Stimulated activated naive CD8-positive, alpha-beta T cell treated with anti-CD3 and anti-CD28 coated beads, Interleukin-15, amount 100 ng/mL, for 72 hours (primary cell): ENCODE results near the gene ATP8B1.
"Not testable (repeated sequence)": the region's sequence is repeated elsewhere in the genome, so short reads cannot be mapped to it uniquely, and the experiment has no call there.

Experiments
- ATAC-seq: fragments of 150-1000 bp; cut with Tn5 transposase; 2 replicates; pipeline ENCODE4 v1.10.0; 2021; ENCODE audit warnings: mild to moderate bottlenecking, moderate library complexity
- DNase-seq, 2 donors: peaks; one replicate each; pipeline ENCODE4 v3.0.0; 2021 to 2022
- H3K27ac Mint-ChIP-seq, 2 donors: one replicate each; pipeline ENCODE4 v1.8.0; 2022; ENCODE audit warnings: mild to moderate bottlenecking in 2 of 2, mixed read lengths in 2 of 2, moderate library complexity in 2 of 2
- H3K27me3 Mint-ChIP-seq: one replicate; pipeline ENCODE4 v1.8.0; 2022; ENCODE audit warnings: mixed read lengths
- H3K4me1 Mint-ChIP-seq: one replicate; pipeline ENCODE4 v1.8.0; 2022; ENCODE audit warnings: mild to moderate bottlenecking, mixed read lengths
- H3K4me3 Mint-ChIP-seq, 2 donors: one replicate each; pipeline ENCODE4 v1.8.0; 2022; ENCODE audit warnings: mild to moderate bottlenecking in 2 of 2, mixed read lengths in 2 of 2, moderate library complexity in 1 of 2
- H3K9me3 Mint-ChIP-seq, 2 donors: one replicate each; pipeline ENCODE4 v1.8.0; 2022; ENCODE audit warnings: mixed read lengths in 2 of 2

ATP8B1 gene

DNA sequence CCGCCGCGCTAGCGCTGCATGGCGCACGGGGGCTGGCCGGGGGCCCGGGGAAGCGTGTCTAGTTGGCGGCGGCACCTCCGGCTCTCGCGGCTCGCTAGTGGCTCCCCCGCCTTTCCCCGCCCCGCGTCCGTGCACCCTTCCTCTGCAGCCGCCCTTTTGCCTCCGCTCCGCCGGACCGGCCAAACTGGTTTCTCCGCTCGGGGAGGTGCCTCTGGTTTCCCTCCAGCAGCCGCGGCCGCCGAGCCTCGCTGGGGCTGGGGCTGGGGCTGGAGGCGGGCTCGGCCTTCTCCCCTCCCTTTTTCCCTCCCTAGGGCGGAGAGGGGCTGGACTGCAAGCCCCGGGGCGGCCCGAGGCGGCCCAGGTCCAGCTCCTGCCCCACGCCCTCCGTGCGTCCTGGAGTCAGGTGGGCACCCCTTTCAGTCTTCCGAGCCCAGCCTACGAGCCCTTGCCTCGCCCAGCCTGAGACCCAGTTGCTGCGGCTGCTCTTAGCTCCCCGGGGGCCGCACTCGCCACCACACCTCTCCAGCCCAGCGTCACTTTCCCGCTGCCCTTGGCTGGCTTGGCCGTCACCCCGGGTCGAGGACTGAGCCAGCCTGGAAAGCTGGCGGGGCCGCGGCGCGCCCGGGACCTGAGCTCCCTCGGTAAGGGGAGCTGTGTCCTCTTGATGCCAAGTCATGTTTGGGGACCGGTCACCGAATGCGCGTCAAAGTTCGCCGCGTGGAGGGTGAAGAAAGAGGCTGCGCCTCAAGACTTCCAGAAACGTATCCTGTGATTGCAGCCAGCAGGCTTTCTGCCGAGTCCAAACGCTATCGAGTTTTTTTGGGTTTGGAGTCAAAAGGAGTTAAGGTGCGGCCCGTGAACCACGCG lies at the start of gene ATP8B1:
ATP8B1 (minus strand) TSS at position 213 of the 867 bp plus-strand sequence. CDS start 71,508 bp downstream, outside the sequence.
- H3K9me3 Mint-ChIP-seq: no peaks in the 10 kb centered on the region
- ATAC-seq (peak; percentile 24), DNase-seq (peak; percentile 15 to 26)
- H3K27me3 Mint-ChIP-seq: peaks cover 69% of the 10 kb centered on the region
- peaks cover 21% of the 10 kb centered on the region for H3K4me1 Mint-ChIP-seq
- peak within 1 kb of the TSS in 1 of 2 donors; percentile 64 for H3K27ac Mint-ChIP-seq
- peak within 1 kb of the TSS; percentile 91 to 93 for H3K4me3 Mint-ChIP-seq

DNA sequence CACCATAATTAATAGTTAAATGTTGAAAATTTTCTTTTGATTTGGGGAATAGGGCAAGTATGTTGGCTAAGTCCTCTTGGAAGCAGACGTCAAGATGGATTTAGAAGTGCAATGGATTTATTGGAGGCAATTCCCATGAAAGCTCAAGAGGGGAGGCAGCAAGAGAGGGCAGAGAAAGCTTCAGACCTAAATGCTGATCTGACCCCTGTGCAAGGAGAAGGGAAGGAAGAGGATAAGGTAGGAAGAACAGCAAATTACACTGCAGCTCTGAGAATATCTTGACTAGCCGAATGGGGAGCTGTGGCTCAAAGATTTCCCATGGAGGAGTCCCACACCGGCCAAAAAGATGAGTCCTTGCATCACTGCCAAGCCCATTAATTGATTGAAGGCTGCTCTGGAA lies 46.9 kb upstream of the ATP8B1 start:
- DNase-seq (no peak), ATAC-seq (no peak)
- no peak overlapping the region for H3K4me3 Mint-ChIP-seq
- H3K4me1 Mint-ChIP-seq: no peaks in the 10 kb centered on the region
- H3K27me3 Mint-ChIP-seq: peaks cover 33% of the 10 kb centered on the region
- H3K27ac Mint-ChIP-seq: no peak overlapping the region
- H3K9me3 Mint-ChIP-seq: no peaks in the 10 kb centered on the region

DNA sequence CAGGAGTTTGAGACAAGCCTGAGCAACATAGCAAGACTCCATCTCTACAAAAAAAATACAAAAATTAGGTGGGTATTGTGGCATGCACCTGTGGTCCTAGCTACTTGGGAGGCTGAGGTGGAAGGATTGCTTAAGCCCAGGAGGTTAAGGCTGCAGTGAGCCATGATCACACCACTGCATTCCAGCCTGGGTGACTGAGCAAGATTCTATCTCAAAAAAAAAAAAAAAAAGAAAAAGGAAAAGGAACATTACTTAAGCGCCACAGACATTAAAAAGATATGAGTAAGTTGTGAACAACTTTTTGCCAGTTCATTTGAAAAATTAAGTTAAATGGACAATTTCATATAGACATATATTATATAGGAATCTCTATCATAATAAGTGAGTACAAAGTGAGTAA lies 45.3 kb upstream of the ATP8B1 start:
- H3K9me3 Mint-ChIP-seq, DNase-seq, H3K4me3 Mint-ChIP-seq, H3K4me1 Mint-ChIP-seq, ATAC-seq, H3K27ac Mint-ChIP-seq: not testable (repeated sequence)
- H3K27me3 Mint-ChIP-seq: peaks cover 48% of the 10 kb centered on the region

DNA sequence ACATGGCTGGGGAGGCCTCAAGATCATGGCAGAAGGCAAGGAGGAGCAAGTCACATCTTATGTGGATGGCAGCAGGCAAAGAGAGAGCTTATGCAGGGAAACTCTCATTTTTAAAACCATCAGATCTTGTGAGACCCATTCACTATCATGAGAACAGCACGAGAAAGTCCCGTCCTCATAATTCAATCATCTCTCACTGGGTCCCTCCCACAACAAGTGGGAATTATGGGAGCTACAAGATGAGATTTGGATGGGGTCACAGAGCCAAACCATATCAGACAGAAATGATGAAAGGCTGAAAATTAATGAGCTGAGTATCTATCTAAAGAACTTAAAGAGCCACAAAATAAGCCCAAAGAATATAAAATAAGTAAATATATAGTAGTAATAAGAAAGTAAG lies 44.3 kb upstream of the ATP8B1 start:
- Mint-ChIP-seq H3K27me3 (peaks cover 56% of the 10 kb centered on the region), H3K4me1 (peaks cover 12% of the 10 kb centered on the region)
- not testable (repeated sequence) for DNase-seq, H3K4me3 Mint-ChIP-seq, H3K9me3 Mint-ChIP-seq, ATAC-seq, H3K27ac Mint-ChIP-seq

DNA sequence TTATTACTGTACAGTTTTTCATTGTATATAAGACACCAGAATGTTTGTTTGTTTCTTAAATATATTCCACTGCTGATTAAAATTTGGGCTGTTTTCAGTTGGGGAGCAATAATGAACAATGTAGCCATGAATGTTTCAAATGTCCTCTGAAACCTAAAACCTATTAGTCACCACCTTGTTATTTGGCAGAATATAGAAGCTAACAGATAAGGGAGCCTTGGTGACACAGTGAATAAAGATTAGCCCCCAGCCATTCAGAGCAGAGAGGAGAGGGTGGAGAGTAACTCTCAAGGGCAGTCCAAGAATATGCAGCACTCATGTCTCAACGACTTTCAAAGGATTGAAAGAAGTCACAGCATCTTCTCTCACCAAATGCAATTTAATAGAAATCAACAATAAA lies 43.1 kb upstream of the ATP8B1 start:
- Mint-ChIP-seq H3K9me3 (no peaks in the 10 kb centered on the region), H3K27me3 (peaks cover 56% of the 10 kb centered on the region), H3K27ac (no peak overlapping the region), H3K4me3 (no peak overlapping the region), H3K4me1 (peaks cover 24% of the 10 kb centered on the region)
- ATAC-seq (no peak), DNase-seq (no peak)

DNA sequence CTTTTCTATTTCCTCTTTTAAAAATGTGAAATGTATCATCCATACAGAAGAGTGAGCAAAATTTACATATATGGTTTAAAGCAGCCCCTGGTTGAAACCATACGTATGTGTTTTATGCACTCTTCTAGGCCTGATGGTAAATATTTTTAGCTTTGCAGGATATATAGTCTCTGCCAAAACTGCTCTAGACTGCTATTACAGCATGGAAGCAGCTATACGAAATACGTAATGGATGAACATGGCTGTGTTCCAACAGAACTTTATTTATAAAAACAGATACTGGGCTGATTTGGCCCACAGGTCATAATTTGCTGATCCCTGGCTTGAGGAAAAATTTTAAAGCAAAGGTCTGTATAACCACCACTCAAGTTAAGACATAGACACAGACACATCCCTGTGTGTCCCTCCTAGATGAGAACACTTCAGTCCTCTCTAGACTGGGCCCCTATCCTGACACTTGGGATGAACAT lies 42.5 kb upstream of the ATP8B1 start:
- no peak for DNase-seq
- Mint-ChIP-seq H3K27ac (no peak overlapping the region), H3K9me3 (no peaks in the 10 kb centered on the region), H3K4me3 (no peak overlapping the region), H3K4me1 (peaks cover 30% of the 10 kb centered on the region), H3K27me3 (peaks cover 56% of the 10 kb centered on the region)
- no peak for ATAC-seq

DNA sequence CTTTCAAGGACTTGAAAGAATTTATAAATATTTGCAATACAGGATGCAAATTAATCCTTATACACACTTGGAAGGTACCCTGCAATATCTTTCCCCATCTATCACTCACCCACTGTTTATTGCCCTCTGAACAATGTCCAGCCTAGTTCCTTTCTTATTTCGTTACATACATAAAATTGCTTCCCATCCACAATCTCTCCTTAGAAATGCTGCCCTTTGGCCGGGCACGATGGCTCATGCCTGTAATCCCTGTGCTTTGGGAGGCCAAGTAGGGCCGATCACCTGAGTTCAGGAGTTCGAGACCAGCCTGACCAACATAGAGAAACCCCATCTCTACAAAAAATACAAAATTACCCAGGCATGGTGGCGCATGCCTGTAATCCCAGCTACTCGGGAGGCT lies 41.2 kb upstream of the ATP8B1 start:
- DNase-seq: no peak
- Mint-ChIP-seq H3K4me3 (no peak overlapping the region), H3K4me1 (peaks cover 42% of the 10 kb centered on the region), H3K27ac (no peak overlapping the region), H3K27me3 (peaks cover 48% of the 10 kb centered on the region), H3K9me3 (no peaks in the 10 kb centered on the region)
- ATAC-seq: no peak

DNA sequence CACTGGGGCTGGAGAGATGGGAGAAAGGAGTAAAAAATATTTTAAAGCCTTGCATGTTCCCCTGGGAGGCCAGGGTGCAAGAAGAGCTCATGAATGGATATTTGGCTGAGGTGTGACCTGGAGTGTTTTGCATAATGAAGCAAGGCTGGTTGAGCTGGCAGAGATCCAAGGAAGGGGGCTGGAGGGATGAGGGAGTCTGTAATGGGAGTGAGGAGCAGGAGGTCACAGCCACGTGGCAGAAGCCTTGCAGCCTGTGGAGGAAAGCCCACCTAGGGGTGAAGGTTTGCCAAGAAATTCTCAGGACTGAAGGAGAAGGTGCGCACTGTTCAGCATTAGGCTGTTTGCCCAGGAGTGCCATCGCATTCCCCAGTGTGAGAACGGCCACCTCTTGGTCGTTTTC lies 40.3 kb upstream of the ATP8B1 start:
- H3K27me3 Mint-ChIP-seq: peaks cover 48% of the 10 kb centered on the region
- ATAC-seq: no peak
- H3K4me1 Mint-ChIP-seq: peaks cover 47% of the 10 kb centered on the region
- no peaks in the 10 kb centered on the region for H3K9me3 Mint-ChIP-seq
- no peak for DNase-seq
- H3K4me3 Mint-ChIP-seq: no peak overlapping the region
- H3K27ac Mint-ChIP-seq: no peak overlapping the region

DNA sequence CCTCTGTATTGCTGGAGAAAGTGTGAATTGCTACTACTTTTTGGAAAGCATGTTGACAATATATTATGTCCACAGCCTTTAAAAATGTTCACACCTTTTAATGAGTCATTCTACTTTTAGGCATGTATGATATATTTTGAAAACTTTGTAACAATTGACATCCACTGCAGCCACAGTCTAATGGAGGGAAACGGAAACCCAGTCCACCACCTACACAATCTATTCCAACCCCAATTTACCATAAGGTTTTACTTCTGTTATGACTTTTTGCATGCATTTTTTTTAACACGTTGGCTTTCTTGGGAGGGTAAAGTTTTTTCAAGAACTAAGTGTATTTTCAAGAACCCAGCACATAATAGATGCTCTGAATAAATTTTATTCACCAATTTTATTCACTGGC lies 38.5 kb upstream of the ATP8B1 start:
- DNase-seq: peak; percentile 46 to 72
- Mint-ChIP-seq H3K4me3 (peak overlapping the region in 1 of 2 donors; percentile 62), H3K9me3 (no peaks in the 10 kb centered on the region), H3K27ac (peak overlapping the region in 1 of 2 donors; percentile 74), H3K4me1 (peaks cover 65% of the 10 kb centered on the region), H3K27me3 (peaks cover 39% of the 10 kb centered on the region)
- ATAC-seq: peak; percentile 77

DNA sequence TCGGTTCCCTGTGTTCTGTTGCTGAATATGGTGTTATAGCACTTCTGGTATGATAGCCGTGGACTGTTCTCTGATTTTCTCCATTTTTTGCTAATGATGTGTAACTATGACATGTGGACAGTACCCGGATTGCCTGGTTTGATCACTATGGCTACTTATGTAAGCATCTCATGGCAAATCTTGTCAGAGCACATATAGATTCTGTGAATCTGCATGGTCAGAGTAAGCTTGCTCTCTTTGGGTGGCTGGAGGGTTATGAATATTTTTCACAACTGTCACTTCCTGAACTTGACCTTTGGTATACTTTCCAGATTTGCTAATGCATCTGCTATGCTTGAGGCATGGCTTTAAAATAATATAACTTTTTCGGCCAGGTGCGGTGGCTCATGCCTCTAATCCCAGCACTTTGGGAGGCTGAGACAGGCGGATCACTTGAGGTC lies 36.8 kb upstream of the ATP8B1 start:
- ATAC-seq (no peak), DNase-seq (no peak)
- peak overlapping the region in 1 of 2 donors; percentile 71 for H3K27ac Mint-ChIP-seq
- H3K4me1 Mint-ChIP-seq: peaks cover 76% of the 10 kb centered on the region
- H3K9me3 Mint-ChIP-seq: no peaks in the 10 kb centered on the region
- H3K4me3 Mint-ChIP-seq: peak overlapping the region in 1 of 2 donors; percentile 15
- H3K27me3 Mint-ChIP-seq: peaks cover 41% of the 10 kb centered on the region

DNA sequence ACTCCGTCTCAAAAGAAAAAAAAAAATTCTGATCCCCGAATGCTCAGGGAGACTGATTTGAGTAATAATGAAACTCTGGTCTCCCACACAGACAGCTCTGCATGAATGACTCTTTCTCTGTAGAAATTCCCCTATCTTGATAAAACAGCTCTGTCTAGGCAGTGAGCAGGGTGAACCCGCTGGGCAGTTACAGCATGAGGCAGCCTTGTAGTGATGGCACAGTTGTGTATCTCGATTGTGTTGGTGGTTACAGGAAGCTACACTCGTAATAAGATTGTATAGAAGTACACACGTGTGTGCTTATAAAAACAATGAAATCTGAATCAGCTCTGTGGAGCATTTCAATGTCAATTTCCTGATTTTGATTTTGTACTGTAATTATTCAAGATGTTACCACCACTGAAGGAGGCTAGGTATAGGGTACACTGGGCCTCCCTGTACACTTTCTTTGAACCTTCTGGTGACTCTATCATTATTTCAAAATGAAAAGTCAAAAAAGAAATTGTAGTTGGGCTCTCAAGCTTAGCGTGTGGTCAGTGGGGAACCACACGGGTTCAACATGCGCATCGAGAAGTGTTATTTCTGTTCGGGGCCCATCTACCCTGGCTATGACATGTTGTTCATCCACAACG lies 34.9 kb upstream of the ATP8B1 start:
- DNase-seq (peak; percentile 66 to 83), ATAC-seq (peak; percentile 95)
- Mint-ChIP-seq H3K4me3 (peak overlapping the region in 1 of 2 donors; percentile 16), H3K27ac (peak overlapping the region; percentile 63 to 68), H3K9me3 (no peaks in the 10 kb centered on the region), H3K4me1 (peaks cover 89% of the 10 kb centered on the region), H3K27me3 (peaks cover 23% of the 10 kb centered on the region)

DNA sequence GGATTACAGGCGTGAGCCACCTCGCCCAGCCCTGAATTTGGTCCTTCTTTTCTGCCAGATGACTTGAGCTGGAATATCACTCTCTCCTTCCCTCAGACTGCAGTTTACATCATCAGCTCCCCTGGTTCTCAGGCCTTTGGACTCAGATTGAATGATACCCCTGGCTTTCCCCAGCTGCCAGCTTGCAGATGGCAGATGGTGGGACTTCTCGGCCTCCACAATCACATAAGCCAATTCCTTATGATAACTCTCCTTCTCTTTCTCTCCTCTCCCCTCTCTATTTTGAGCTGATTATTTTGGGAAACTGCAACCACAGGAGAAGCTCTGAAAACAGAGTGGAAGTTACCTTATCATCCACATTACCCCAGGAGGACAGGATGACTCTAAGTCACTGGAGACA lies 33.4 kb upstream of the ATP8B1 start:
- H3K27me3 Mint-ChIP-seq: peaks cover 18% of the 10 kb centered on the region
- H3K9me3 Mint-ChIP-seq: peaks cover 9 to 11% of the 10 kb centered on the region in 2 donors
- DNase-seq: no peak
- no peak overlapping the region for H3K27ac Mint-ChIP-seq
- H3K4me1 Mint-ChIP-seq: peaks cover 86% of the 10 kb centered on the region
- no peak for ATAC-seq
- H3K4me3 Mint-ChIP-seq: no peak overlapping the region

DNA sequence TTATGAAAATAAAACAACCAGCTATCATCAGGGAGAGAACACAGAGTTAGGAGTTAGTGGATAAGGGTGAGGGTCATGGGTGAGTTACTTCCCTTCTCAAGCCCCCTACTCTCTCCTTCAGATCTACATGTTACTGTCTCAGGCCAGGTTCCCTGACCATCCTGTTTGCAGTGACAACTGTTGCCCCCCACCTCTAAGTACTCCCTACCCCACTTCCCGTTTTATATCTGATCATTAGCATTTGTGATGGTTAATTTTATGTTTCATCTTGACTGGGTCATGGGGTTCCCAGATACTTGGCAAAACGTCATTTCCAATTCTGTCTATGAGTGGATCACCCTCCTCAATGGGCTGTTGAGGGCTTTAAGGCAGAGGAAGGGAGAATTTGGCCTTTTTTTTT lies 32.8 kb upstream of the ATP8B1 start:
- no peak for DNase-seq
- Mint-ChIP-seq H3K27me3 (peaks cover 18% of the 10 kb centered on the region), H3K27ac (no peak overlapping the region), H3K9me3 (peaks cover 11 to 12% of the 10 kb centered on the region in 2 donors), H3K4me3 (no peak overlapping the region), H3K4me1 (peaks cover 85% of the 10 kb centered on the region)
- no peak for ATAC-seq

DNA sequence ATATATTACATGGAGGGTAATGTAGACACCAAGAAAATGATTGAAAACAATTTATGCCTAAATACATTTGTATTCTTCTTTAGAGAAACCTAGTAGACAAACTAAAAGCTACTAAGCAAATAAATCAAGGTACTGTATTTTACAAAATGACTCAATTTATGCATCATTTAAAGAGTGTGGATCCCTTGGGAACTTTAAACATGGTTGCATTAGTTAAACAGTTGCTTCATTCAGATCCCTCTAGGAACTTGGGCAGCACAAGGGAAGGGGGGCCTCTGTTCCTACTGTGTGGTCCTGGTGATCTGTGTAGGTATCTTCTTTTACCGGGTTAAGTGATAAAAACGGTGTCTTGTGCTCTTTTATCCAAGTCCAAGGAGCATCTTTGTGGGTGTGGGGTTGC lies 31.5 kb upstream of the ATP8B1 start:
- H3K27me3 Mint-ChIP-seq: peaks cover 18% of the 10 kb centered on the region
- H3K4me3 Mint-ChIP-seq: no peak overlapping the region
- H3K4me1 Mint-ChIP-seq: peaks cover 77% of the 10 kb centered on the region
- DNase-seq: no peak
- H3K9me3 Mint-ChIP-seq: peaks cover 11 to 12% of the 10 kb centered on the region in 2 donors
- ATAC-seq: no peak
- H3K27ac Mint-ChIP-seq: no peak overlapping the region

DNA sequence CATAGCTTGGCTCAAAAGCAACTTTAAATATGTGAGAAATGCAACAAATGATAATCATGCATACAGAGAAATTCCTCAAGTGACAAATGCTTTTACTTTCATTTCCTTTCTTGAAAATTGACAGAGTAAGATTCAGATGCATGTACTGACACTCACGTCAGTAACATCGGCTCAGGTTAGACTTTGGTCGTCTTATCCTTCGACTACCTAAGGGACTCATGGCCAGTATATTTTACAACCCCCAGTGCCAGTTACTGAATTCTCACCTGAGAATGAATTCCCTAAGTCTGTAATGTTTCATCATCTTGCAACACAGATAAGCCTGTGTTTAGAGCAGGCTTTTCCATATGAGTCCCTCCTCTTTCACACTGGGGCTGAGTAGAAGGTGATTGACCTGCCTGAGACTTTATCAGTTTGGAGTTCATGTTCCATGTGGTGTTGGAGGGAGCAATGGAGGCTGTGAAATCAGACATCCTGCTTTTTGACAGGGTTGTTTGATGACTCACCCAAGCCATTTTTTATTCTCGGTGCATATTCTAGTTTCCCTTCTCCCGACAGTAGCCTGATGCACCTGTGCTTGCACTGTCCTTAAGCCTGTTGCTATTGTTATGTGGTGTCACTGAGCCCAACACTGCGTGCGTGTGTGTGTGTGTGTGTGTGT lies 30.5 kb upstream of the ATP8B1 start:
- H3K4me3 Mint-ChIP-seq: peak overlapping the region; percentile 72 to 74
- peak overlapping the region; percentile 85 to 86 for H3K27ac Mint-ChIP-seq
- peak; percentile 61 for ATAC-seq
- H3K9me3 Mint-ChIP-seq: peaks cover 11 to 12% of the 10 kb centered on the region in 2 donors
- peaks cover 72% of the 10 kb centered on the region for H3K4me1 Mint-ChIP-seq
- H3K27me3 Mint-ChIP-seq: peaks cover 26% of the 10 kb centered on the region
- peak; percentile 36 to 47 for DNase-seq
